HPDE6-E6E7 (cell line): Measurements from ENCODE around the gene MAGI1.

Source experiments
- DNase-seq: peaks from one replicate; pipeline ENCODE4 v3.0.0; 2011; ENCODE audit warnings: missing footprints; ENCODE audit errors: extremely low spot score

The MAGI1 gene

DNA sequence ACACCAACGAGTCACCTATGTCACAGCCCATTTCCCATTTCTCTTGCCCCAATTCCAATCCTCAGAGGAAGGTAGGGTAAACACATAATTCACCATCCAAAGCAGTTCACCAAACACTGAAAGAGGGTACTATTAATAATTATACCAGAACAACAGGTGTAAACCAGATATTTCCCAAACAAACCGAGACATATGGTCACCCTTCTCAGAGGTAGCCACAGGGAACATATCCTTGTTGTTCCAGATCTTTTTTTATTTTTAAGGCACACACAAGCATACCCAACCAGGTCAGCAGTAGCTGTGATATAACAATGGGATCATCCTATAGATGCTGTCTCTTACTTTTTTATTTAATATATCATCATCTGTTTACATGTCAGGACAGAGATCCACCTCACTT is 24.7 kb downstream of the MAGI1 start:
- DNase-seq, result no peak

DNA sequence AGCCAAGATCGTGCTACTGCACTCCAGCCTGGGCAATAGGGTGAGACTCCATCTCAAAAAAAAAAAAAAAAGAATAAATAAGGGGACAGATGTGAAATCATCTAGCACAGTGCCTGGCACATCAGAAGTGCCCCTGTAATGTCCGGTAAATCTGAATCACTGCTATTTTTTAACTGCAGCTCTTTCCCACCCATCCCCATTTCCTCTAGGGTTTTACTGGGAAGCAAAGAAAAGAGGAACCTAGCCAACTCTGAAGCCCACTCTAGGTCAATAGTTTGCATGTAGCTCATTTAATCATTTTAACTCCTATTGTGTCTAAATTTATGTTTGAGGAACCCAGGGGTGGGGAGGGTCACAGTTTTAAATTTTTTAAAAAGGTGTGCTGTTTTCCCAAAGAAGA is 26.0 kb downstream of the MAGI1 start:
- DNase-seq, result no peak

- no peak for DNase-seq
Observed at GRCh38 chr3:66010739-66011655, 27.7 kb downstream of the MAGI1 start.

DNA sequence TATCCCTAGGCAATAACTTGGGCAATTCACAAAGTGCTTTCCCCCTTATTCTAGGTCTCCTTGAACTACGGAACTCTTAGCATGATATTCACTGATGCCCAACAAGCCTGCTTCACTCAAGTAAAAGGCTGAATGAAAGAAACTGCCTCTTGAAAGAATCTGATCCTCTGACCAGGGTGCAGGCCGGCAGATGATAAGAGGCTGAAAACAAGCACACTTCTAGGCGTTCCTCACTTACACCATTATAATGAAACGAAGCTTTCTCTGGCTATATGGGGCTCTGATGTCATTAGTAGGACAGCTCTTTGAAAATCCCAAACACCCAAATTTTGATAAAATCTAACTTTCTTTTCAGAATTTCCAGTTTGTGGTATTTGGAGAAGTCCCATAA is 28.4 kb downstream of the MAGI1 start:
- DNase-seq, result no peak

- DNase-seq, result no peak
Observed at GRCh38 chr3:66004244-66004643, 34.5 kb downstream of the MAGI1 start.

DNA sequence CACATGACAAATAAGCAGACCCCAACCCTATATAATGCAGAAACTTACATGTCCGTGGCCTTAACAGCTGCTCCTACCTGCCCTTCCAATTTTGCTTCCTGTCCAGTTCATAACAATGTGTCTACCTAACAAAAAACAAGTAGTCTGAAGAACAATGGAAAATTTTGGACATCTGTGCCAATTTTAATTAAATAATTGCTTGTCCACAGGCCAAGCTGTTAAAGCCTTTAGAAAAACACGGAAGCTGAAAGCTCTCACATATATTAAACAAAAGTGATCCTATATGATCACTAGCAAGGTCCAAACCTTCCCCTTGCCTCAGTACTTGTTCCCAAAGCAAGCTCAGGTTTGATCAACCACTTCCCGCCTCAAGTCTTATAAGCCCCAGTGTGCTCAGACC is 37.1 kb downstream of the MAGI1 start:
- no peak for DNase-seq

DNA sequence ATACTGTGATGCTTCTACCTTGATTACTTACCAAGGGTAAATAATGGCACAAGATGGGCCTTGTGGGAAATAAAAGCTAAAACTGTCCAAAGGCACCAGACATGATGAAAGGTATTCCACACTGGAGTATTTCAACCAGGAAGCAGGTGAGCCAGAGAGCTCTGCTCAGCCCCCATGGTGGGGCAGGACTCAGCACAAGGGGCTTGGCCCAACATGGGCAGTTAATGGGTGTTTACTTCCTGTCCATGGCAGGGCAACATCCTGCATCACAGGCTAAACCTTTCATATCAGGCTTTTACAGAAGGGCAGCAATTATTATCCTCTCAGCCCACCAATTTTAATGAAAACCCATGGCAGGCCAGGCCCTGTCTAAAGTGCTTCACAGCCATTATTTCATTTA is 38.2 kb downstream of the MAGI1 start:
- DNase-seq, result no peak

- DNase-seq, result no peak
Observed at GRCh38 chr3:65999606-66000005, 39.1 kb downstream of the MAGI1 start.

GRCh38 chr3:65996589-65996988 is 42.1 kb downstream of the MAGI1 start:
- peak; percentile 16 for DNase-seq

DNA sequence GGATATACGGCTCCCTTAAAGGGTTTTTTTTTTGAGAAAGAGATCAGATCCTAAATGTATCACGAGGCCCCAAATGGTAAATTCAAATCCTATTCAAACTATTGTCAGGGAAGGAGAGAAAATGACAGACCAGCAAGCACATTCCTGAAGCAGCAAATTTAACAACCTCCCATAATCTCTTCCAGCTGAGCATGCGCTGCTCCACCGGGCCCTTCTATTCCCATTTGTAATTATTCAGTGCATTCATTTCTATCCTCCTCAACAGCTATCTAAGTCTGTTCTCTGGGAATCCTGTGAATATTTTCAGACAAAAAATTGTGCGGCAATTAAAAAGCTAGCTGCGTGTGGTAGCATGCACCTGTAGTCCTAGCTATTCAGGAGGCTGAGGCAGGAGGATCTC is 43.2 kb downstream of the MAGI1 start:
- no peak for DNase-seq

GRCh38 chr3:65995030-65995429 is 43.7 kb downstream of the MAGI1 start:
- peak; percentile 10 for DNase-seq

DNA sequence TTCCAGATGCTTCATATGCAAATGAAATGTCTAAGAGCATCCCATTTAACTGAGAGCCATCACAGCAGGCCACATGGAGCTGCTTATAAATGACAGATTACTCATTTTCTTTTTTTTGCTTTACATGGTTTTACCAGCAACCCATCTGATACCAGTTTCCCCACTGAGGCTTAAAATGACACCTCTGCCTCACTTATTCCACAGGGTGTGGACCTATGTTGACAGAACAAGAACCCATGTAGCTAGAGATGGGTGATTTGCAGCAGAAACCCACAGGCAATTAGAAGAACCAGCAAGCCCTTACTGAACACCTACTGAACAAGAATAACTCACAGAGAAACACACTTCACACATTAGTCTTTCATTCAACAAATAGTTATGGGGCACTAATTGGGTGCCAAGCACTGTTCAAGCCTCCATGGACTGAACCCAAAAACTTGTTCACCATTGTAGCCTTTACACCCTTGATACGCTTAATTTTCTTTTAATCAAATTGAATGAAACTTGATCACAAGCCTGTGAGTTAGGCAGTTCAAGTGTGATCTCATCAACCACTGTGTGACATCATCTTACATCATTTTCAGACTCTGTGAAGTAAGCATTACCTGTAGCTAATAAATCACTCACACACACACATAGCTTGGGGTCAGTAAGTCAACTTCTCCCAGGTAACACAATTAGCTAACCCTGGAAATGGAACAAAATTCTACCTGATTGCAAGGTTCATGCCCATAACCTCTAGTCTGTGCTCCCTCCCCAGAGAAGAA is 45.4 kb downstream of the MAGI1 start:
- DNase-seq, result no peak

DNA sequence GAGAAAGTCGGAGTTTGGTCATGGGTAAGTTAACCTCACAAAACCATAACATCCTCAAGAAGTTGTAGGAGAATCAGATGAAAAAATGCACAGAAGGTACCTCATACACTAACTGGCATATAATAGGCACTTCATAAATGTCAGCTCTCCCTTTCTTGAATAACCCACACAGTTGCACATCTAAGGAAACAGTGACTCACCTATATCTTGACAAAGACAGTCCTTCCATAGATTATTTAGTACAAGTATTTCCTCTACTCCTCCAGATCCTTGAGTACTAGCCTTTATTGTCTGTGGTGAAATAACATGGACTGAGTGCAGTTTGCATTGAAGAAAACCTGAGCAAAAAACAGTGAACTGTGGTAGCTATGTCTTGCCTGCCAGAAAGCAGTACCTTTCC is 46.6 kb downstream of the MAGI1 start:
- no peak for DNase-seq

DNA sequence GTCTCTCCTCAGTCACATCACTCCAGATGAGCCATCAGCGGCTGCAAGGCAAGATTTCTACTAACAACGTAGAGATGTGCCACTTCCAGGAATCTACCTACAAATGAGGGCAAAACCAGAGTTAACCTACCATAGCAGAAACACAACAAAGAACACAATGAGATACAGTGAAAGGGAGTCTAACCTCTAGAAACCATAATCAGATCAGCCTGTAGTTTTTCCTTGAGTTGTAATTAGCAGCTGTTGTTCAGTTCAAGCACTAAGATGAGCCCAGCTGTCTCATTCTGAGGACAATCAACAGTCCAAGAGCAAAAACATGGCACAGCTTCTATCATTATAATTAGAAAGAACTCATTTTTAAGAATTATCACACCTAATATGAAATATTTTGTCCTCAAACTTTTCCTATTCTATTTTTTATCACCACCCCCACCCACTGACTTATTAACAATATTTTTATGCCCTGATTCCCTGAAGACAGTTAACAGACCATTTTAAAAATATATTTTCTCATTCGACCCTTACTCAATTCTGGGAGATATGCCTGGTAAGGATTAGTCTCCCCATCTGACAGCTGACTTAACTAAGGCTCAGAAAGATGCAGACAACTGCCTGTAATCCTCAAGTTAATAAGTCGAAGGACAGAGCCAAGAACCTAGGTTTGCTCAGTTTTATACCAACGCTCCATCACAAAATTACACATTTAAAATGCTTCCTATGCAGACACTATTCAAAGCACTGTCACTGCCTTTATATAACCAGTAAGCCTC is 50.1 kb downstream of the MAGI1 start:
- DNase-seq, result no peak

DNA sequence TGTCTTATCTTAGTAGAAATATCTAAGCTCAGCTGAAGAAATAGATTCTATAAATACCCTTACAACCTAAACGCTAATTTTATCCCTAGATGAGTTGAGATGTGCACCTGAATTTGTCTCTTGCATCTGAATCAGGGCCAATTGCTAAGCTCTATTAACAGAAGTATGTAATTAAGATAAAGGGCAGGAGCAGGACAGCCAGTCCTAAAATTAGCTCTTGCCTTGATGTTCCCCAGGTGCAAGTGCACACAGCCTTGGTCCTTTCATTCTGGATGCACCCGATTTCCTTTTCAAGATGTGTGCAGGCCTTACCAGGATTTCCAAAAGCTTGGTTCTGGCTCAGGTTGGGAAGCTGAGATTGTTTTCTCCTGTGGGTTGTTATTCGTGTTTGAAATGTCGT is 52.4 kb downstream of the MAGI1 start:
- DNase-seq, result no peak

- DNase-seq, result no peak
Observed at GRCh38 chr3:65984975-65985374, 53.7 kb downstream of the MAGI1 start.

- DNase-seq, result no peak
Observed at GRCh38 chr3:65983100-65983499, 55.6 kb downstream of the MAGI1 start.

DNA sequence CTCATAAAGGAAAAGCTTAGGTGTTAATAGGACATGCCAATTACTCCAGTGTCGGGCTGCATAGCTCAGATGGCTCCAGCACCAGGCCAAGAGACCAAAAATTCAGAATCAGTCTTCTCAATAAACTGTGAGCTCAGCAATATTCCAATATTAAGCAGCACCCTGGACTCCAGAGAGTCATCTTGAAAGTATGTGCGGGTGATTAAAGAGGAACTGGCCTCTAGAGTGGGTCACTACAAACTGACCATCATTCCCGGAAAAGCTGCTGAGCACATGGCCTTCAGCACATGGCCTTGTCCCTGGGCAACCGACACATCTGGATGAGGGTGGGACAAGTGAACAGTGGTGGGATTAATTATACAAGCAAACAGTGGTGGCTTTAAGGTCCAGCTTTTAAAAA is 59.0 kb downstream of the MAGI1 start:
- DNase-seq, result no peak

DNA sequence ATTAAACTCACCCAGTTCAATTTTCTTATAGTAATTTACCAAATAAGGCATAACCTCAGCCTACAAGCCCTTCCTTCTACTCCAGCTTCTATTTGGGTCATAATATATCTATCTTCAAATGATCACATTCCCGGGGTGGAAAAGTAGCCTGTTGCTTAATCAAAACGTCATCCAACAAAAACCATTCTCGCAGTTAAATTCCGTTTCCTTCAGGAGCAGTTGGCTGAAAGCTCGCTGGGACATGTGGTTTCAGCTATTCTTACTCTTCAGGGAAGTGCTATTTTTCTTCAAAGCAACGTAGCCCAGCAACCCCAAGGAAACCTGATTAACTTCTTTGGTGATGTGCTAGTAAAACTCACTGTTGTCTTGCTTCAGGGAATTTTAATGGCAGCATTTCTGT is 59.6 kb downstream of the MAGI1 start:
- DNase-seq, result no peak

- no peak for DNase-seq
Observed at GRCh38 chr3:65978116-65978515, 60.6 kb downstream of the MAGI1 start.

- DNase-seq, result no peak
Observed at GRCh38 chr3:65975032-65975431, 63.7 kb downstream of the MAGI1 start.

- DNase-seq, result no peak
Observed at GRCh38 chr3:65974509-65974908, 64.2 kb downstream of the MAGI1 start.
